ENCODE results near the gene AMER1. TPM values are rescaled to one million over a fixed set of nuclear protein-coding genes. Genes with fewer than 3 reads are reported as not detected.

Gene AMER1
- total RNA-seq, 1 donor from 2014 or later, result 6.8 TPM

DNA sequence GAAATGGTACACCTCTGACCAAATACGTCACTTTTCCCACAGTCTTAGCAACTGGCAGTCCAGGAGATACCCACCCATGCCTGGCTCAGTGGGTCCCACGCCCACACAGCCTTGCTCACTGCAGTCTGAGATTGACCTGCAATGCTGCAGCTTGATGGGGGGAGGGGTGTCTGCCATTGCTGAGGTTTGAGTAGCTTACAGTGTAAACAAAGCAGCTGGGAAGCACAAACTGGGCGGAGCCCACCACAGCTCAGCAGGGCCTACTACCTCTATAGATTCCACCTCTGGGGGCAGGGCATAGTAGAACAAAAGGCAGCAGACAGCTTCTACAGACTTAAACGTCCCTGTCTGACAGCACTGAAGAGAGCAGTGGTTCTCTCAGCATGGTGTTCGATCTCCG, 52.7 kb downstream of the AMER1 start:
- ChIA-PET CTCF (no interaction called here), POLR2A (no interaction called here)

DNA sequence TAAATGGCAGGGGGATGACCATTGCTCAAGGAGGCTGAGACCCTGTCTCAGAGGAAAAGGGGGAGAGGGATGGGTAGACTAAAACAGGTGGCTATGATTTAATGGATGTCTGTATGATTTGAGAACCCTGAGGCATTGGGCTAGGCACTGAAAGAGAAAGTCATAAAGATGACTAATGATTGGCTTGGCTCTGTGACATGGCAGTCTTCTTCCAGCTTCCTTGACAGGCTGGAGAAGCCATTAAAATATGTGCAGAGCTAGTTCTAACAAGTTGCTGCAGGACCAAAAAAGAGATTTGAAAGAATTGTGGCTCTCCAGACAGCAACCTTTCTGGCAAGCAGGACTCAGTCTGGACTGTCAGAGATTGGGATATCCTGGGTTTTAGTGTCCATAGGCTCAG, 53.6 kb downstream of the AMER1 start:
- no peak for ATAC-seq (ENCODE audit: low read depth)

More for the DNA sequence above, 52.7 kb downstream of the AMER1 start:
- ATAC-seq (ENCODE audit: low read depth) (no peak), DNase-seq (no peak)
- Mint-ChIP-seq H3K27ac (no peak overlapping the region), H3K27me3 (no peaks in the 10 kb centered on the region), H3K4me1 (no peaks in the 10 kb centered on the region), H3K9me3 (peaks cover 8% of the 10 kb centered on the region), H3K36me3 (ENCODE audit: low read depth) (no peaks in the 10 kb centered on the region), H3K4me3 (no peak overlapping the region)
- TF ChIP-seq, protein P1, sequence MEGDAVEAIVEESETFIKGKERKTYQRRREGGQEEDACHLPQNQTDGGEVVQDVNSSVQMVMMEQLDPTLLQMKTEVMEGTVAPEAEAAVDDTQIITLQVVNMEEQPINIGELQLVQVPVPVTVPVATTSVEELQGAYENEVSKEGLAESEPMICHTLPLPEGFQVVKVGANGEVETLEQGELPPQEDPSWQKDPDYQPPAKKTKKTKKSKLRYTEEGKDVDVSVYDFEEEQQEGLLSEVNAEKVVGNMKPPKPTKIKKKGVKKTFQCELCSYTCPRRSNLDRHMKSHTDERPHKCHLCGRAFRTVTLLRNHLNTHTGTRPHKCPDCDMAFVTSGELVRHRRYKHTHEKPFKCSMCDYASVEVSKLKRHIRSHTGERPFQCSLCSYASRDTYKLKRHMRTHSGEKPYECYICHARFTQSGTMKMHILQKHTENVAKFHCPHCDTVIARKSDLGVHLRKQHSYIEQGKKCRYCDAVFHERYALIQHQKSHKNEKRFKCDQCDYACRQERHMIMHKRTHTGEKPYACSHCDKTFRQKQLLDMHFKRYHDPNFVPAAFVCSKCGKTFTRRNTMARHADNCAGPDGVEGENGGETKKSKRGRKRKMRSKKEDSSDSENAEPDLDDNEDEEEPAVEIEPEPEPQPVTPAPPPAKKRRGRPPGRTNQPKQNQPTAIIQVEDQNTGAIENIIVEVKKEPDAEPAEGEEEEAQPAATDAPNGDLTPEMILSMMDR (IDR thresholded peaks at IDR 0.05), result no peak
- intact Hi-C loops (cut with micrococcal nuclease), result no loop called here

DNA sequence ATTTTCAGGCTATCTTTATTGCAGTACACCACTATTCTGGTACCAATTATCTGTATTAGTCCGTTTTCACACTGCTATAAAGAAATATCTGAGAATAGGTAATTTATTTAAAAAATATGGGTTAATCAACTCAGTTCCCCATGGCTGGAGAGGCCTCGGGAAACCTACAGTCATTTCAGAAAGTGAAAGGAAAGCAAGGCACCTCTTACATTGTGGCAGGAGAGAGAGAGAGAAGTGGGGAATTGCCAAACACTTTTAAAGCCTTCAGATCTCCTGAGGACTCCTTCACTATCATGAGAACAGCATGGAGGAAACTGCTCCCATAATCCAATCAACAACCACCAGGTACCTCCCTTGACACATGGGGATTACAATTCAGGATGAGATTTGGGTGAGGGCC, 54.7 kb downstream of the AMER1 start:
- no peak for DNase-seq
- ChIA-PET CTCF (no interaction called here), POLR2A (no interaction called here)
- TF ChIP-seq, protein P1 (IDR thresholded peaks at IDR 0.05), result no peak
- intact Hi-C loops (cut with micrococcal nuclease), result no loop called here
- ATAC-seq (ENCODE audit: low read depth), result no peak
- no peaks in the 10 kb centered on the region for H3K27me3 Mint-ChIP-seq
- H3K4me3 Mint-ChIP-seq, result no peak overlapping the region
- H3K4me1 Mint-ChIP-seq, result no peaks in the 10 kb centered on the region
- H3K36me3 Mint-ChIP-seq (ENCODE audit: low read depth), result no peaks in the 10 kb centered on the region
- H3K9me3 Mint-ChIP-seq, result peaks cover 12% of the 10 kb centered on the region
- H3K27ac Mint-ChIP-seq, result no peak overlapping the region

More for the DNA sequence above, 53.6 kb downstream of the AMER1 start:
- Mint-ChIP-seq H3K27me3 (no peaks in the 10 kb centered on the region), H3K9me3 (peaks cover 12% of the 10 kb centered on the region), H3K27ac (no peak overlapping the region), H3K4me1 (no peaks in the 10 kb centered on the region), H3K4me3 (no peak overlapping the region), H3K36me3 (ENCODE audit: low read depth) (no peaks in the 10 kb centered on the region)
- no peak for DNase-seq
- CTCF ChIA-PET, result no interaction called here
- intact Hi-C loops (cut with micrococcal nuclease), result no loop called here
- TF ChIP-seq, protein P1 (IDR thresholded peaks at IDR 0.05), result no peak
- POLR2A ChIA-PET, result no interaction called here

Other genes with a start within 250 kb of the AMER1 start
- 0.18 TPM in 1 of 2 replicates, not detected in the other for gene ASB12, start 24.9 kb upstream of the AMER1 start, total RNA-seq
- 4.3 and 4.7 TPM in 2 replicates for gene MTMR8, start 189.7 kb upstream of the AMER1 start, total RNA-seq

All from activated B cell treated with CpG ODN at 0.5 μM for 24 hours (primary cell).